Esophagus squamous epithelium (tissue), 4 donors: ENCODE measurements around the gene SLC35F4.

Experiments used
- CTCF ChIP-seq, 6 experiments: fragments of 450-650 bp in 4 of 6; fragments of 200-600 bp in 2 of 6; sonication (generic) in 2 of 6; IDR thresholded peaks; one replicate each; pipeline ENCODE4 v1.5.1; 2016 to 2019; ENCODE audit warnings: antibody characterized with exemption in 6 of 6, mild to moderate bottlenecking in 4 of 6, moderate library complexity in 4 of 6
- POLR2A ChIP-seq, 4 donors: fragments of 450-650 bp; IDR thresholded peaks; one replicate each; pipeline ENCODE4 v1.6.1; 2017; ENCODE audit warnings: antibody characterized with exemption in 4 of 4, mild to moderate bottlenecking in 4 of 4, moderate library complexity in 3 of 4

GRCh38 chr14:57812741-57813140 lies 53.2 kb downstream of the SLC35F4 start:
- TF ChIP-seq CTCF (IDR thresholded peaks at IDR 0.05) (no peak), POLR2A (IDR thresholded peaks at IDR 0.05) (no peak)
